Mucosa of stomach (tissue), 1 donor: ENCODE measurements around the gene TREM2.

ENCODE experiments used
- H3K27me3 ChIP-seq: one replicate; pipeline ENCODE4 v1.7.0; 2013; ENCODE audit warnings: mild to moderate bottlenecking, low read length; ENCODE audit not compliant: control insufficient read depth, insufficient read depth
- H3K36me3 ChIP-seq: one replicate; pipeline ENCODE4 v1.7.0; 2013; ENCODE audit warnings: low read length; ENCODE audit not compliant: control insufficient read depth, insufficient read depth
- H3K4me1 ChIP-seq: one replicate; pipeline ENCODE4 v1.7.0; 2013; ENCODE audit warnings: mild to moderate bottlenecking, low read length; ENCODE audit not compliant: control insufficient read depth, insufficient read depth
- H3K4me3 ChIP-seq: one replicate; pipeline ENCODE4 v1.7.0; 2013; ENCODE audit warnings: low read length
- H3K9ac ChIP-seq: one replicate; pipeline ENCODE4 v1.7.0; 2013; ENCODE audit warnings: mild to moderate bottlenecking, low read length, moderate library complexity
- H3K9me3 ChIP-seq: one replicate; pipeline ENCODE4 v1.7.0; 2013; ENCODE audit warnings: mild to moderate bottlenecking, low read length, moderate library complexity; ENCODE audit not compliant: control insufficient read depth
- donor health status: Pancreatic carcinoma.

The TREM2 gene

GRCh38 chr6:41177695-41178094 lies 14.8 kb upstream of the TREM2 start:
- no peak overlapping the region for H3K9ac ChIP-seq
- no peaks in the 10 kb centered on the region for H3K36me3 ChIP-seq
- no peaks in the 10 kb centered on the region for H3K9me3 ChIP-seq
- peaks cover 6% of the 10 kb centered on the region for H3K27me3 ChIP-seq
- H3K4me1 ChIP-seq = no peaks in the 10 kb centered on the region
- no peak overlapping the region for H3K4me3 ChIP-seq

DNA sequence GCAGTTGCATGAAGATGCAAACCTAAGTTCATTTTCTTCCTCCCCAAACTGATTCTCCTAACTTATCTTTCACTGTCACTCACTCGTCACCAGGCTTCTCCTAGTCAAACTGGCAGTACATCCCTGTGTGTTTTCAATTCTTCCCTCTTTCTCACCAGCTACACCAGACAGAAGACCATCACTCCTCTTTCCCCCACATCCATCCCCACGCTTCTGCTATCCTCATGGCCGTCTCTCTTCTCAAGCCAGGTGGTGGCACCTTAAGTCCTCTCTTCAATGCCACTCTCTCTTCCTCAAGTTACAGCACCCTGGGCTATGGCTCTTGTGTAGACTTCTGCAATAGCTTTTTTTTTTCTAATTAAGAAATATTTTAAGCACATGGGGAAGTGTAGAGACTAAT lies 14.4 kb upstream of the TREM2 start:
- Histone ChIP-seq H3K27me3 (peaks cover 6% of the 10 kb centered on the region), H3K9ac (no peak overlapping the region), H3K4me1 (no peaks in the 10 kb centered on the region), H3K4me3 (no peak overlapping the region), H3K9me3 (no peaks in the 10 kb centered on the region), H3K36me3 (no peaks in the 10 kb centered on the region)

DNA sequence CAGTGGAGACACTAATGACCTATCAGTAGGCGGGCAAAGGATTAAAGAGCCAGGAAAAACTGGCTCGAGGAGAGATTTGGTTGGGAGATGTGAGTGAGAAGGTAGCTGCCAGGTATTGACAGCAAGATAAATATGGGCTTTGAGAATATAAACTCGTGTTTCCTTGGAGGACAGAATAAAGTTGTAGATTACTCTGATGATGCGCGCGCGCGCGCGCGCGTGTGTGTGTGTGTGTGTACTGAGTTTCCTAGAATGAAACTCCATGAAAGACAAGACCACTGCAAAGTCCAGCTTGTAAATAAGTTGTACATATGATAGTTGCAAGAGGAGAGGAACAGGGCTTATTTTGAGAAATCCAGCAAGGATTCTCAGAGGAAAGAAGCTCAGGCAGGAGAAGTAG lies 13.3 kb upstream of the TREM2 start:
- no peaks in the 10 kb centered on the region for H3K4me1 ChIP-seq
- H3K9ac ChIP-seq = no peak overlapping the region
- no peaks in the 10 kb centered on the region for H3K36me3 ChIP-seq
- no peaks in the 10 kb centered on the region for H3K9me3 ChIP-seq
- no peak overlapping the region for H3K4me3 ChIP-seq
- H3K27me3 ChIP-seq = peaks cover 2% of the 10 kb centered on the region

GRCh38 chr6:41175084-41175483 lies 12.2 kb upstream of the TREM2 start:
- H3K4me1 ChIP-seq = no peaks in the 10 kb centered on the region
- H3K9me3 ChIP-seq = no peaks in the 10 kb centered on the region
- no peaks in the 10 kb centered on the region for H3K36me3 ChIP-seq
- H3K4me3 ChIP-seq = no peak overlapping the region
- H3K27me3 ChIP-seq = peaks cover 2% of the 10 kb centered on the region
- H3K9ac ChIP-seq = no peak overlapping the region

DNA sequence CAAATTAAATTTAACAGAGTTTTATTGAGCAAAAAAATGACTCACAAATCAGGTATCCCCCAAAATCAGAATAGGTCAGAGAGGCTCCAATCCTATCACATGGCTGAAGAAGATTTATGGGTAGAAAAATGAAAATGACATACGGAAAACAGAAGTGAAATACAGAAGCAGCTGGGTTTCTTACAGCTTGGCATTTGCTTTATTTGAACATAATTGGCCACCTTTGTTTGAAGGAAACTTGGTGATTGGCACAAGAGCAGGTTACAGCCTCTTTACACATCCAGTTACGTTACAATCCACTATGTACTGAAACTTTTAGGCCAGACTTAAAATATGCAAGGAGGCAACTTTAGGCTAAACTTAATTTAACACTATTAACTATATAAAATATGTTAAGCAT lies 11.7 kb upstream of the TREM2 start:
- Histone ChIP-seq H3K9me3 (no peaks in the 10 kb centered on the region), H3K27me3 (peaks cover 2% of the 10 kb centered on the region), H3K9ac (no peak overlapping the region), H3K4me3 (no peak overlapping the region), H3K4me1 (no peaks in the 10 kb centered on the region), H3K36me3 (no peaks in the 10 kb centered on the region)

DNA sequence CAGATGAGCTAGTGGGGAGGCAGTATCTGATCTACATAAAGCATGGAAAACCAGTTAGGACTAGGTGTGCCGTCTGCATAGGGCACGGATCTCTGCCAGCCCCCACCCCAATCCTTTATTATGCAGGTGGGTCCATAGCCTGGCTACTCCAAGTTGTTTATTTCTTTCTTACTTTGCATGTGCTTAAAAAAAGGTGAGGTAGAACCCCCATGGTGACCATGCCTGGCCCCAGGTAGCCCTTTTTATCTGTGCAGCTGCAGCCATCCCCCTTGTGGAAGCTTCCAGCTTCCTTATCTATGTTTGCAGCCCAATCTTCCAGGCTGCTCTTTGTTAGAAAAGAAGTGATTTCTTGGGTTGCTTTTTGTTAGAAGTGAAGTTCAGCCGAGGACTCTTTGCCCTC lies 9.0 kb upstream of the TREM2 start:
- H3K4me3 ChIP-seq = no peak overlapping the region
- peaks cover 2% of the 10 kb centered on the region for H3K27me3 ChIP-seq
- H3K4me1 ChIP-seq = no peaks in the 10 kb centered on the region
- no peaks in the 10 kb centered on the region for H3K9me3 ChIP-seq
- H3K36me3 ChIP-seq = no peaks in the 10 kb centered on the region
- no peak overlapping the region for H3K9ac ChIP-seq

DNA sequence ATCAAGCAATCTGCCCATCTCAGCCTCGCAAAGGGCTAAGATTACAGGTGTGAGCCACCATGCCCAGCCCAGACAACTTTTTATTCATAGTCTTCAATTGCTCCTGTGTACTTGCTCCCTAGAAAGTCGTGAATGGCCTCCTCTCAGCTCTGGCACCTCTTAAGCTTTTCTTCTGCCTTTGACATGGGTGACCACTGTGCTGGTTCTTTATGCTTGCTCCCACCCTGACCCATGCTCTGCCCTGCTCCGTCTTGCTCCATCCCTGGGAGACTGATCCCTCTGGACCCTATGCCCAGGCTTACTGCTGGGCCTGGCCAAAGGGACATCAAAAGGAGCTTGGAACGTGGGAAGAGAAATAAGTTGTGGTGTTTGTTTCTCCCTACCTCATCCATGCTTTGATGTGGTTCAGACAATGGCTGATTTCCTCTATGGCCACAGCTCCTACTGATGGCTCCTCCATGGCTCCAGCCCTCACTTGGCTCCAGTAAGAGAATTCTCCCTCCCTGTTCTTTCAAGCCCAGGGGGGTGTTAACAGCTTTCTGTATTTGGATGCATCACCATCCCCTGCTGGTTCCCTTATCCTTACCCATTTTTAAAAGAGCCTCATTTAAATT lies 7.7 kb upstream of the TREM2 start:
- H3K9me3 ChIP-seq = no peaks in the 10 kb centered on the region
- H3K36me3 ChIP-seq = no peaks in the 10 kb centered on the region
- H3K4me3 ChIP-seq = no peak overlapping the region

GRCh38 chr6:41167173-41167963 lies 4.5 kb upstream of the TREM2 start:
- no peak overlapping the region for H3K4me3 ChIP-seq
- H3K9me3 ChIP-seq = no peaks in the 10 kb centered on the region
- no peaks in the 10 kb centered on the region for H3K36me3 ChIP-seq

More for the DNA sequence above, 7.7 kb upstream of the TREM2 start:
- no peak overlapping the region for H3K9ac ChIP-seq
- no peaks in the 10 kb centered on the region for H3K27me3 ChIP-seq
- H3K4me1 ChIP-seq = no peaks in the 10 kb centered on the region

DNA sequence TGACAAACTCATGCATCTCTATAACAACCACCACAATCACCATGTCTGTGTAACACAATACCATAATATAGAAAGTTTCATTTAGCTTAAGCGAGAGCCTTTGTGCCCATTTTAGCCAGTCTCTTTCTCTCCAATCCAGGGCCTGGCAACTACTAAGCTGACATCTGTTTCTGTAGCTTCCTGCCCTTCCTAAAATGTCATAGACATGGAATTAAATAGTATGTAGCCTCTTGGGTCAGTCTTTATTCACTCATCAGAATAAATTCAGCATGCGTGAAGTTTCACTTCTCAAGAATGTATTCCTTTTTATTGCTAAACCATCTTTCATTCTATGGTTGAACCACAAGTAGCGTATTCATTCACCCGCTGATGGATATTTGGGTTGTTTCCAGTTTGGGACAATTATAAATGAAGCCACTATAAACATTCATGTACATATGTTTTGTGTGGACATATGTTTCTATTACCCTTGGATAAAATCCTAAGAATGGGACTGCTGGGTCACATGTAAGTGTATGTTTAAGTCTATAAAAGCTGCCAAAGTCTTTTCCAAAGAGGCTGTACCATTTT lies 1.7 kb upstream of the TREM2 start:
- no peaks in the 10 kb centered on the region for H3K4me1 ChIP-seq
- H3K36me3 ChIP-seq = no peaks in the 10 kb centered on the region
- H3K4me3 ChIP-seq = no peak overlapping the region
- no peak overlapping the region for H3K9ac ChIP-seq
- no peaks in the 10 kb centered on the region for H3K9me3 ChIP-seq
- no peaks in the 10 kb centered on the region for H3K27me3 ChIP-seq

More at GRCh38 chr6:41167173-41167963, 4.5 kb upstream of the TREM2 start:
- Histone ChIP-seq H3K4me1 (no peaks in the 10 kb centered on the region), H3K27me3 (no peaks in the 10 kb centered on the region), H3K9ac (no peak overlapping the region)

GRCh38 chr6:41163419-41163717 lies 452 bp upstream of the TREM2 start:
- Histone ChIP-seq H3K27me3 (no peaks in the 10 kb centered on the region), H3K4me1 (no peaks in the 10 kb centered on the region), H3K9me3 (no peaks in the 10 kb centered on the region), H3K9ac (no peak overlapping the region), H3K36me3 (no peaks in the 10 kb centered on the region), H3K4me3 (no peak overlapping the region)

- Histone ChIP-seq H3K9me3 (no peaks in the 10 kb centered on the region), H3K4me3 (no peak overlapping the region), H3K4me1 (no peaks in the 10 kb centered on the region), H3K36me3 (no peaks in the 10 kb centered on the region), H3K27me3 (peaks cover under 1% of the 10 kb centered on the region), H3K9ac (no peak overlapping the region)
Observed at GRCh38 chr6:41161851-41162552, 914 bp downstream of the TREM2 start.

DNA sequence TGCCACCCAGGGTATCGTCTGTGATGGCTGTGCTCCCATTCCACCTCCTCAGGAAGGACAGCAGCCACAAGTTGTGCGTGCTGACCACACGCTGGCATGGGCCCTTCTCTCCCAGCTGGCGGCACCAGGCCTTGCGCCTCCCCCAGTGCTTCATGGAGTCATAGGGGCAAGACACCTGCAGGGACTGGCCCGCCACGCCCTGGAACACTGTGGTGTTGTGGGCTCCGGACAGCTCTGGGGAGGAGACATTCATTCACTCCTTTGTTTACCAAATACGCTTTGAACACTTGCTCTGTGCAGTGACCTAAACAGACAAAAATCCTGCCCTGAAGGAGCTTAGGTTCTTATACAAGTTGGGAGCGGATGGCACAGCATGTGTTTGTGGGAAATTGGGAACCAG lies 1.5 kb downstream of the TREM2 start:
- H3K4me3 ChIP-seq = no peak overlapping the region
- H3K9me3 ChIP-seq = no peaks in the 10 kb centered on the region
- peaks cover 5% of the 10 kb centered on the region for H3K27me3 ChIP-seq
- H3K36me3 ChIP-seq = no peaks in the 10 kb centered on the region
- H3K4me1 ChIP-seq = no peaks in the 10 kb centered on the region
- no peak overlapping the region for H3K9ac ChIP-seq
